ENCODE results near the gene RRP15.

RRP15 gene

GRCh38 chr1:218284917-218285635 lies at the start of gene RRP15:
TSS of gene RRP15 (plus strand) at chr1:218285293. CDS start at chr1:218285317, 24 bp downstream.
- peak; percentile 91 for DNase-seq (ENCODE audit: low spot score)

- no peak for DNase-seq (ENCODE audit: low spot score)
Observed at GRCh38 chr1:218242171-218242570, 42.9 kb upstream of the RRP15 start.

DNA sequence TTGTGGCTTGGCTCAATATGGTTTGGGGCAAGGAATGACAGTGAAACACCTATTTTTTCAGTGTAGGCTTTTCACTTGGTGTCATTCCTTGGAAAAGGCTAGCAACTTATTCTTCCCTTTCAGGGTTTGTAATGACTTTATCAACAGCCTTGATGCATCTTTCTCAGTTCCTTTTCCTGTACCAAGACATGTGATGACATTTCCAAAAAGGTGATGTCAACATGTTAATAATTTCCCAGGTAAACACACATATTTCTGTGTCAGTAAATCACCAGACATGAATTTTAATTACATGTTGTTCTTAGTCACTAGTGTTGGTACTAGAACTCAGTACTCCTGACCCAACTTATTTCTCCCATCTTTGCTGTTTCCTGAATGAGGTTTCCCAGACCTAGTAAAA lies 37.8 kb upstream of the RRP15 start:
- DNase-seq (ENCODE audit: low spot score), result no peak

DNA sequence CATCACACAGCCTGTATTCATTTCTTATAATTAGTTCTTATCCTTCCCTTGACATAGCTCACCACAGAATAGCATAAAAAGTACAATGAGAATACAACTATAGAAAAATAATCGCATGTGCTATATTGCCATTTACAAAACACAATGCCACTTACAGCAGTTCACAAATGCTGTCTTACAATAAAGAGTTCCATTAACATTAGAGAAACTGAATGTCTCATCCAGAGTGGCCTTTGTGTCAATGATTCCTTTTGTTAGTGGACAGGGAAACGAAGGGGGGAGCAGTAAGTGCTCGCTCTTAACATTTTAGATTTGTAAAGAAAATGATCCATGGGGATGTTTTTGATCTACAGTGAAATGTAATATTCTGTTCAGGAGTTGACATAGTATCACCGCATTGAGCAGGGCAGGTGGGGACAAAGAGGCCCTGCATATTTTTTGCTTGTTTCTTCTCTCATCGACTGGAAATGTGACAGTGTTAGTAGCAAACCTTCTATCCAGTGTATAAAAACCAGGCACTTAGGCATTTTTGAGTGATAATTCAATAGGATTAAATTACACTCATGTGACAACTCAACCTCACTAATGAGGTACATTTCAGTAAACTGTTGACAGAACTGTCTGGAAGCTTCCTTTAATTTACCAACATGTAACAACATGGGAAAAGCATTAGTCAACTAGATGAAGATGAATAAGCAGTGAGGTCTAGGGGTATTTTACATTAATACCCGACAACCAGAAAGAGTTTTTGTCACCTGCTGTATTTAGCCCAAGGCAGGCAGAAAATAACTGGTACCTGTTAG lies 35.6 kb upstream of the RRP15 start:
- DNase-seq (ENCODE audit: low spot score), result no peak

DNA sequence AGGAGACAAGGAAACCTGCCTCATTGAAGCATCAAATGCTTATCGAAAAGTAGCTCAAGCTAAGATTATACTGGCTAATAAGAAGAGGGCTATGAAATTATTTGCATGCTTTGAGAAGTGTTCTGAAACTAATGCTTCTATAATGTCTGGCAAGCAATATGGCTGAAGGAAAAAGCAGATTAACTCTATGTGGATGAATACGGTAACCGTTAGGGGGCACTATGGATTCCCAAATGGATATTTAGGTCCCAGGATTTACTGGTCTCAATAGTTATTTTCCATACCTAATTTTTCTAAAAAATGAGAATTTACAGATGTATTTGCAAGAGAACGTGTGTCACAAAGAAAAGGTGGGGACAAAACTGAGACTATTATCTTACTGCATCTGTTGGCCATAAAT lies 34.6 kb upstream of the RRP15 start:
- DNase-seq (ENCODE audit: low spot score), result no peak

DNA sequence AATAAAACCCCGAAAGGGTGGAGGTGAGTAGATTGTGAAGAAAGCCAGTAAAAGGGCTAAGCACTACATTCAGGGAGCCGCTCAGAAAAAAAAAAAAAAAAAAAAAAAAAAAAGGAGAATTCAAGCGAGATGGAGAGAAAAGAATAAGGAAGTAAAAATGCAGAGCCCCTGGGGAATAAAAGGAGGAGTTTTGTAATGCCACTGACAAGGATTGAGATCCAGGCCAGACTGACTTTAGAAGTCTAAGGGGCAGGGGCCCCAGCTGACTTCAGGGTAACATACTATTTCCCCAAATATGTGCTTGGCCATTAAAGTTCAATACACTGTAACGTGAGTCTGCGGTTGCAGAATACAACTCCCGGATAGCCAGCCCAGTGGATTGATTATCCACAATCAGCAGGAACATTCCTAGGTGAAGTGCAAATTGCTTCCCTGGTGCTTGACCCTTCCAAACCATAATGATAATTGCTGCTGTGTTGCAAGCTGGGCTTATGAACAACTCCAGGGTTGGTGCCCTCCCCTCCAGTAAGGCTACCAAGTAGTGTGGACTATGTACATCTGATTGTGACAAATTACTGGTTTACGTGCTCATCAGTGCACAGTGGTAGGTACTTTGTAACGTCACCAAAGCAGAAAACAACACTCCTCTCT lies 30.7 kb upstream of the RRP15 start:
- DNase-seq (ENCODE audit: low spot score), result no peak

GRCh38 chr1:218255090-218255489 lies 30.0 kb upstream of the RRP15 start:
- no peak for DNase-seq (ENCODE audit: low spot score)

DNA sequence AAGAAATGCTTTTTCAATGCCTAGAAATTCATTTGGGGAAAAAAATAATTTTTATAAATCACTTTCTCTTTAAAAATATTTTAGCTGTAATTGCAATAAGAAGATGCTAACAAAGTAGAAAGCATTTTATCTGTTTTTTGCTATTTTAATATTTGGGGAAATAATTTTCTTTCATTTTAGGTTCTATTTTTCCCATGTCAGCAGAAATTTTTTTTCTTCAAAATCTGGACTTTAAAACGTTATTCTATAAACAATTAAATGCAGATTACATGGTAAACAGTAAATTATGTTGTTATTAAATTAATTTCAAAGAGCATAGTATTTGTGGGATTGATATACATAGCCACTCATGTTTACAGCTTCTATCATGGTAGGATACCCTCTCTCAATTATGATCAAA lies 27.7 kb upstream of the RRP15 start:
- no peak for DNase-seq (ENCODE audit: low spot score)

- no peak for DNase-seq (ENCODE audit: low spot score)
Observed at GRCh38 chr1:218257971-218258370, 27.1 kb upstream of the RRP15 start.

GRCh38 chr1:218259339-218259738 lies 25.8 kb upstream of the RRP15 start:
- DNase-seq (ENCODE audit: low spot score), result no peak

GRCh38 chr1:218259800-218260199 lies 25.3 kb upstream of the RRP15 start:
- no peak for DNase-seq (ENCODE audit: low spot score)

DNA sequence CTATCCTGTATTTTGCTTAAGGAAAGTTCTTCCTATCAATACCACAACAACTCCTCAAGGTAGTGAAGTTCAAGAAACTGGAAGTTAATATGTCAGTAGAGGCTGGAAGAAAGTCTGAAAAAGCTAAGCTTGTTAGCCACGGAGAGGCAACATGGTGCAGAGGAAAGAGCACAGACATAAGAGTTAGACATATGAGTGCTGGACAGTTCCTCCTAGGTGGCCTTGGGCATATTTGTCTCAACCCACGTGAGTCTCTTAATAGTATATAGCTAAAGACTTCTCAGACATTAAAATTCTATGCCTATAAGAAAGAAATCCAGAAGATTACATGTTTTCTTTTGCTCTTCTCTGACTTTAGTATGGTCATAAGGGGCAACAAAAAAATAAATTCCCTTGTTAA lies 22.8 kb upstream of the RRP15 start:
- DNase-seq (ENCODE audit: low spot score), result no peak

GRCh38 chr1:218266356-218266755 lies 18.7 kb upstream of the RRP15 start:
- no peak for DNase-seq (ENCODE audit: low spot score)

DNA sequence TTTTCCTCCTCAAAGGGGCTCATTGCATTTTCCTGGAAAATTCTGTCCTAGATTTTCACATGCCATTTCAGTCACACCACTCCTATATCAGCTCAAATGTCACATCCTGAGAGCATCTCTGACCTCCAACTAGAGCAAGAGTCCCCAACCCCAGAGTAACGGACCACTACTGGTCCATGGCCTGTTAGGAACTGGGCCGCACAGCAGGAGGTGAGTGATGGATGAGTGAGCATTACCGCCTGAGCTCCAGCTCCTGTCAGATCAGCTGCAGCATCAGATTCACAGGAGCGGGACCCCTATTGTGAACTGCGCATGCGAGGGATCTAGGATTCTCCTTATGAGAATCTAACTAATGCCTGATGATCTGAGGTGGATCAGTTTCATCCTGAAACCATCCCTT lies 12.7 kb upstream of the RRP15 start:
- DNase-seq (ENCODE audit: low spot score), result no peak

- DNase-seq (ENCODE audit: low spot score), result no peak
Observed at GRCh38 chr1:218273762-218274479, 11.2 kb upstream of the RRP15 start.

DNA sequence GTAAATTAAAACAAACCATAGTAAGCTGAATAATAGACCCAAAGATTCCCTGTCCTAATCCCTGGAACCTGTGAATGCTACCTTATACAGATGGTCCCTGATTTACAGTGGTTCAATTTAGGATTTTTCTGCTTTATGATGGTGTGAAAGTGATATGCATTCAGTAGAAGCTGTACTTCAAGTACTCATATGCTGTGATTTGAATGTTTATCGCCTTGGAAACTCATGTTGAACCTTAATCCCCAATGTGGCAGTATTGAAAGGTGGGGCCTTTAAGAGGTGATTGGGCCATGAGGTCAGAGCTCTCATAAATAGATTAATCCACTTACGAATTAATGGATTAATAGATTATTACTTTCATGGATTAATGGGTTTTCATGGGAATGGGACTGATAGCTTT lies 10.6 kb upstream of the RRP15 start:
- DNase-seq (ENCODE audit: low spot score), result no peak

GRCh38 chr1:218275823-218276222 lies 9.3 kb upstream of the RRP15 start:
- DNase-seq (ENCODE audit: low spot score), result no peak

GRCh38 chr1:218281285-218281684 lies 3.8 kb upstream of the RRP15 start:
- DNase-seq (ENCODE audit: low spot score), result no peak

- DNase-seq (ENCODE audit: low spot score), result no peak
Observed at GRCh38 chr1:218284377-218284916, 646 bp upstream of the RRP15 start.

DNA sequence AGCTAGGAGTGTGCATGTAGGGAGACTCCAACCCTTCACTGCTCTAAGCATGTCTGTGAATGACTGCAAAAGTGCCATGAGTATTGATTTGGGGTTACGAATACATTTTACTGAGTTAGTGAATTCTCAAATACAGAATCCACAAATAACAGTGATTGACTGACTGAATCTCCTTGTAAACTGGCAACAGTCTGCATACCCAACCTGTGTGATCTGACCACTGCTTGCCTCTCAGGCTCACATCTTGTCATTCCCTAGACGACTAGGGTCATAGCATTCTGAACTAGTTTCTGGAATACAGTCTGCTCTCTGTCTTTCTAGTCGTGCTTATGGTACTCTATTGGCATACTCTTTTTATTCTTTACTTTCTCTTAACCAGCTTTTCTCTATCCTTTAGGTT lies 7.4 kb downstream of the RRP15 start:
- DNase-seq (ENCODE audit: low spot score), result no peak

- no peak for DNase-seq (ENCODE audit: low spot score)
Observed at GRCh38 chr1:218294546-218294945, 9.5 kb downstream of the RRP15 start.

GRCh38 chr1:218296162-218296561 lies 11.1 kb downstream of the RRP15 start:
- no peak for DNase-seq (ENCODE audit: low spot score)
